IMR-90 (cell line): Measurements from ENCODE around the gene CGREF1.

Experiments
- BHLHE40 ChIP-seq: fragments of 150-350 bp; IDR thresholded peaks from 2 replicates; pipeline ENCODE4 v1.6.1; 2016; ENCODE audit warnings: mild to moderate bottlenecking, low read depth, low read length
- CEBPB ChIP-seq: IDR thresholded peaks from 2 replicates; pipeline ENCODE4 v1.6.1; 2012; ENCODE audit warnings: low read depth, low read length, improper control_type of control experiment
- CTCF ChIP-seq: conservative IDR thresholded peaks from 2 replicates; pipeline ENCODE4 v1.5.1; 2012; ENCODE audit warnings: mild to moderate bottlenecking, low read depth, low read length, improper control_type of control experiment
- ELK1 ChIP-seq: fragments of 150-350 bp; IDR thresholded peaks from 2 replicates; pipeline ENCODE4 v1.6.1; 2016; ENCODE audit warnings: low read depth, mild to moderate bottlenecking, low read length, moderate library complexity, borderline replicate concordance
- FOS ChIP-seq: fragments of 150-350 bp; IDR thresholded peaks from 2 replicates; pipeline ENCODE4 v1.6.1; 2016; ENCODE audit warnings: low read depth, low read length
- MAFK ChIP-seq: IDR thresholded peaks from 2 replicates; pipeline ENCODE4 v1.6.1; 2012; ENCODE audit warnings: low read depth, low read length, improper control_type of control experiment
- POLR2A ChIP-seq: IDR thresholded peaks from 2 replicates; pipeline ENCODE4 v1.6.1; 2012; ENCODE audit warnings: mild to moderate bottlenecking, low read depth, low read length
- RAD21 ChIP-seq: IDR thresholded peaks from 2 replicates; pipeline ENCODE4 v1.6.1; 2012; ENCODE audit warnings: low read length, improper control_type of control experiment
- RCOR1 ChIP-seq: IDR thresholded peaks from 2 replicates; pipeline ENCODE4 v1.6.1; 2012; ENCODE audit warnings: mild to moderate bottlenecking, low read length, improper control_type of control experiment; ENCODE audit not compliant: insufficient replicate concordance
- SMC3 ChIP-seq: fragments of 150-350 bp; IDR thresholded peaks from 2 replicates; pipeline ENCODE4 v1.6.1; 2016; ENCODE audit warnings: low read depth, mild to moderate bottlenecking, antibody characterized with exemption, low read length, moderate library complexity

GRCh38 chr2:27078267-27079194 is 40.4 kb downstream of the CGREF1 start, which contains the start of gene EMILIN1:
- TF ChIP-seq CTCF = no peak
- TF ChIP-seq POLR2A = peak; percentile 47; the same call in 1 of the 2 replicates
- TF ChIP-seq RAD21 = no peak
- no peak for TF ChIP-seq RCOR1
- TF ChIP-seq ELK1 = no peak
- no peak for TF ChIP-seq MAFK
- no peak; the same call in 1 of the 2 replicates for TF ChIP-seq SMC3
- no peak for TF ChIP-seq CEBPB
- TF ChIP-seq BHLHE40 = no peak
- no peak for TF ChIP-seq FOS
